Mesothelial cell of epicardium (in vitro differentiated cells): ENCODE results near the gene BMPER. TPM values are rescaled to one million over a fixed set of nuclear protein-coding genes. Genes with fewer than 3 reads are reported as not detected.
A peak's percentile ranks its signal among the peaks of the same experiment; 100 is the strongest.

Experiments used
- DNase-seq, 2 experiments: peaks; one replicate each; pipeline ENCODE4 v3.0.0; 2021; ENCODE audit warnings: low spot score in 2 of 2; ENCODE audit not compliant: unreplicated experiment in 2 of 2
- H3K27ac Mint-ChIP-seq: 2 replicates; pipeline ENCODE4 v1.8.0; 2021; ENCODE audit warnings: mixed read lengths
- H3K27me3 Mint-ChIP-seq: 2 replicates; pipeline ENCODE4 v1.8.0; 2021; ENCODE audit warnings: low read depth, mixed read lengths
- H3K36me3 Mint-ChIP-seq: 2 replicates; pipeline ENCODE4 v1.8.0; 2021; ENCODE audit warnings: mixed read lengths
- H3K4me1 Mint-ChIP-seq: 2 replicates; pipeline ENCODE4 v1.8.0; 2021; ENCODE audit warnings: mixed read lengths
- H3K4me3 Mint-ChIP-seq: 2 replicates; pipeline ENCODE4 v1.8.0; 2021; ENCODE audit warnings: mild to moderate bottlenecking, moderate library complexity, mixed read lengths
- H3K9me3 Mint-ChIP-seq: 2 replicates; pipeline ENCODE4 v1.8.0; 2021; ENCODE audit warnings: mixed read lengths
- CTCF ChIP-seq: fragments of 200-600 bp; sonication (generic); IDR thresholded peaks from one replicate; pipeline ENCODE4 v1.5.0; 2021; ENCODE audit warnings: antibody characterized with exemption; ENCODE audit not compliant: unreplicated experiment
- total RNA-seq: library from RNA; stranded (reverse); gene quantifications from 3 replicates; pipeline ENCODE4 v1.2.1, GENCODE V29; 2021

The BMPER gene
- total RNA-seq, 1 donor from 2014 or later = 1.7 TPM

DNA sequence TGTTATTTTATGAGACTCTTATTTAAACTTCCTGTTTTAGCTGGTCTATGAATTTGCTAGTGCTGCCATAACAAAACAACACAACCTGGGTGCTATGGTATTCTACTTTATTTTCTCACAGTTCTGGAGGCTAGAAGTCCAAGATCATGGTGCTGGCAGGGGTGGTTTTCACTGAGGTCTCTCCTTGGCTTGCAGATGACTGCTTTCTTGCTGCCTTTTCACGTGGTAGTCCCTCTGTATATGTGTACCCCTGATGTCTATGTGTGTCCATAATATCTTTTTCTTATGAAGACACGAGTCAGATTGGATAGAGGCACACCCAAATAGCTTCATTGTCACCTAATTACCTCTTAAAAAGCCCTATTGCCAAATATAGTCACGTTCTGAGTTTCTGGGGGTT is 270.5 kb downstream of the BMPER start:
- H3K36me3 Mint-ChIP-seq = peaks cover 2% of the 10 kb centered on the region
- H3K27me3 Mint-ChIP-seq = no peaks in the 10 kb centered on the region
- peaks cover 9% of the 10 kb centered on the region for H3K9me3 Mint-ChIP-seq
- no peak overlapping the region for H3K27ac Mint-ChIP-seq
- peak overlapping the region; percentile 93 for H3K4me3 Mint-ChIP-seq
- H3K4me1 Mint-ChIP-seq = peaks cover 1% of the 10 kb centered on the region
- TF ChIP-seq CTCF = no peak
- no peak for DNase-seq

DNA sequence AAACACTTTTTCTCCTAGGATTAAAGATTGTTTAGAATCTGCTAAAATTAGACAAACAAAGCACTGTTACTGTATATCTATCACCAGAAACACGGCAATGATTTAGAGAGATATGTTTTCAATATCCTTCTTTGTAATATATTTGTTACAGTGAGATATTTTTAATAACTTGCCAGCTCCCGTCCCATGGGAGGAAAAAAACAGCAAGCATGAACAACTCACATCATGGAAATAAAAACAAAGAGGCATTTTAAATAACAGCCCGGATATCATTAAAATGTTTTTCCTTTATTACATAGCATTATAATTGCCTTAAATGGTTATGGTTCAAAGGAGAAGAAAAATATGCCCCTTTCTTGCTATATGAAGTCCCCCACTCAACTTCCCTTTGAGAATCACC is 272.1 kb downstream of the BMPER start:
- H3K4me3 Mint-ChIP-seq = no peak overlapping the region
- no peaks in the 10 kb centered on the region for H3K27me3 Mint-ChIP-seq
- no peak for TF ChIP-seq CTCF
- H3K4me1 Mint-ChIP-seq = peaks cover 1% of the 10 kb centered on the region
- H3K27ac Mint-ChIP-seq = no peak overlapping the region
- peaks cover 2% of the 10 kb centered on the region for H3K36me3 Mint-ChIP-seq
- peaks cover 9% of the 10 kb centered on the region for H3K9me3 Mint-ChIP-seq
- DNase-seq = no peak

GRCh38 chr7:34181271-34181958 is 276.1 kb downstream of the BMPER start:
- Mint-ChIP-seq H3K27ac (no peak overlapping the region), H3K9me3 (peaks cover 3% of the 10 kb centered on the region), H3K4me3 (no peak overlapping the region), H3K4me1 (no peaks in the 10 kb centered on the region), H3K27me3 (no peaks in the 10 kb centered on the region), H3K36me3 (no peaks in the 10 kb centered on the region)
- no peak for TF ChIP-seq CTCF
- no peak for DNase-seq

DNA sequence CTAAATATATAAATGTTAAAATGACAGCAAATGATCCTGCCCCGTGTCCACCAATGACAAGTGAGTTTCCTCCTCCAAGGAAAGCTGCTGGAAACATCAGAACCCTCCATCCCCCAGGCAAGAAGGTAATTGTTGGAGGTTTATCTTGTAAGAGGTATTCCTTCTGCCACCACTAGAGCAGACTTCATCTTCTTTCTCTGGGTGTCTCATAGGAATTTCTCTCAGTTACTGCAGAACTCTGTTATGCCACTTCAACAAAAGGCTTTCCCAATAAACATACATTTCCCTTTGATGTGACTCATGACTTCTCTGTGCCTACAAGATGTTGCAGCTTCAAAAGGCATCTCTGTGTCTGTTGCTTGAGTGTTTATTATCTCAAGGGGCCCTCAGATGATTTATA is 279.1 kb downstream of the BMPER start:
- H3K4me1 Mint-ChIP-seq = no peaks in the 10 kb centered on the region
- no peak overlapping the region for H3K4me3 Mint-ChIP-seq
- no peak overlapping the region for H3K27ac Mint-ChIP-seq

DNA sequence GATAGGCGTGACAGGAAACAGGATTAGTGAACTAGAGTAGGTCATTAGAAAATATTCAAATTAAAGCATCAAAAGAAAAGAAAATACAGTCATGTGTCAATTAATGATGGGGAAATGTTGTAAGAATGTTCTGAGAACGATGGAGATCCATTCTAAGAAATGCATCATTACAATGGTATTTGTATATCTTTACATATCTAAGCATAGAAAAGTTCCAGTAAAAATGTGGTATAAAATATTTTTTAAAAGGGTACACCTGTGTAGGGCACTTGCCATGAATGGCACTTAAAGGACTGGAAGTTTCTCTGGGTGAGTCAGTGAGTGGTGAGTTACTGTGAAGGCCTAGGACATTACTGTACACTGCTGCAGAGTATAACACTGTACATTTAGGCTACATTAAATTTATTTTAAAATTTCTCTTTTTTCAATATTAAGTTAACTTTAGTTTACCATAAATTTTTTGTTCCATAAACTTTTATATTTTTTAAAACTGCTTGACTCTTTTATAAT is 282.5 kb downstream of the BMPER start:
- H3K4me3 Mint-ChIP-seq = no peak overlapping the region
- no peak for DNase-seq
- peaks cover 3% of the 10 kb centered on the region for H3K9me3 Mint-ChIP-seq
- TF ChIP-seq CTCF = no peak
- no peak overlapping the region for H3K27ac Mint-ChIP-seq
- no peaks in the 10 kb centered on the region for H3K4me1 Mint-ChIP-seq
- H3K36me3 Mint-ChIP-seq = no peaks in the 10 kb centered on the region
- H3K27me3 Mint-ChIP-seq = no peaks in the 10 kb centered on the region

More for the DNA sequence above, 279.1 kb downstream of the BMPER start:
- no peaks in the 10 kb centered on the region for H3K36me3 Mint-ChIP-seq
- DNase-seq = no peak
- peaks cover 3% of the 10 kb centered on the region for H3K9me3 Mint-ChIP-seq
- H3K27me3 Mint-ChIP-seq = no peaks in the 10 kb centered on the region
- TF ChIP-seq CTCF = no peak

GRCh38 chr7:34189031-34189430 is 283.7 kb downstream of the BMPER start:
- no peak for TF ChIP-seq CTCF
- no peaks in the 10 kb centered on the region for H3K27me3 Mint-ChIP-seq

More at GRCh38 chr7:34189031-34189430, 283.7 kb downstream of the BMPER start:
- DNase-seq = no peak
- Mint-ChIP-seq H3K9me3 (no peaks in the 10 kb centered on the region), H3K4me3 (no peak overlapping the region), H3K36me3 (no peaks in the 10 kb centered on the region), H3K4me1 (no peaks in the 10 kb centered on the region), H3K27ac (no peak overlapping the region)
